HG03521 (cell line): ENCODE data around the gene PXMP2.
A peak's percentile ranks its signal among the peaks of the same experiment; 100 is the strongest.

Experiments
- ATAC-seq: cut with Tn5 transposase; IDR thresholded peaks from one replicate; pipeline ENCODE4 v1.9.1; 2021; ENCODE audit warnings: mild to moderate bottlenecking, moderate library complexity; ENCODE audit not compliant: unreplicated experiment

Gene PXMP2

GRCh38 chr12:132687211-132688164 lies at the start of gene PXMP2, which contains the start of gene POLE:
Gene PXMP2, plus strand, starts transcription at chr12:132687587. Its CDS starts 84 bp downstream, at chr12:132687671.
Gene POLE, minus strand, starts transcription at chr12:132687342. Its CDS starts 27 bp downstream, at chr12:132687315.
- ATAC-seq: peak; percentile 86

- ATAC-seq: no peak
These were observed 49.6 kb upstream of the PXMP2 start for GRCh38 chr12:132637811-132638210.

- no peak for ATAC-seq
These were observed 48.6 kb upstream of the PXMP2 start for GRCh38 chr12:132638541-132639408.

GRCh38 chr12:132639956-132640520 lies 47.3 kb upstream of the PXMP2 start:
- ATAC-seq: no peak

- no peak for ATAC-seq
These were observed 46.5 kb upstream of the PXMP2 start for GRCh38 chr12:132640936-132641335.

- ATAC-seq: no peak
These were observed 45.4 kb upstream of the PXMP2 start for GRCh38 chr12:132641811-132642650.

GRCh38 chr12:132642846-132643835 lies 44.2 kb upstream of the PXMP2 start:
- no peak for ATAC-seq

GRCh38 chr12:132646850-132647249 lies 40.5 kb upstream of the PXMP2 start:
- no peak for ATAC-seq

GRCh38 chr12:132647858-132648257 lies 39.5 kb upstream of the PXMP2 start:
- ATAC-seq: no peak

- no peak for ATAC-seq
These were observed 38.7 kb upstream of the PXMP2 start for GRCh38 chr12:132648616-132649225.

GRCh38 chr12:132649226-132649945 lies 38.0 kb upstream of the PXMP2 start:
- no peak for ATAC-seq

- ATAC-seq: no peak
These were observed 35.8 kb upstream of the PXMP2 start for GRCh38 chr12:132651444-132652100.

GRCh38 chr12:132653567-132654290 lies 33.7 kb upstream of the PXMP2 start:
- ATAC-seq: no peak

- no peak for ATAC-seq
These were observed 30.2 kb upstream of the PXMP2 start for GRCh38 chr12:132657004-132657727.

GRCh38 chr12:132658149-132658894 lies 29.1 kb upstream of the PXMP2 start:
- ATAC-seq: no peak
